Measurements from ENCODE around the gene SYNDIG1.
A peak's percentile ranks its signal among the peaks of the same experiment; 100 is the strongest.

Gene SYNDIG1

GRCh38 chr20:24658920-24659660 lies 189.7 kb downstream of the SYNDIG1 start:
- no peak for DNase-seq (ENCODE audit: low spot score)

DNA sequence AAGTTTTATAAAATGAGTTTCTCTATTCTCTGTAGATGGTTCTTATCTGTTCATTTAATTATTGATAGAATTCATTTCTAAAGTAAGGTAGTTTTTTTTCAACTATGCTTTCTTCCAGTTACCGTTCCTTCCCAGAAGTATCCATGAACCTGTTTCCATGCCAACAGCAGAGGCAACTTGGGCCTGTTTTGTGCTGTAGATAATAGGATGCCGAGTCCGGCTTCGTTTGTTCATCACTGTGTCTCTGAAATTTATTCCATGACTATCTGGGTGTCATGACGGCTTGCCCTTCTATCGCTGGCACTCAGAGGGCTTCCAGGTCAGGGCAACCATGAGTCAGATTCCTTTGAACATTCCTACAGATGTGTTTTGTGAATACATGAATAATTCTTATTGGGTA lies 190.4 kb downstream of the SYNDIG1 start:
- DNase-seq (ENCODE audit: low spot score): no peak

GRCh38 chr20:24660651-24661050 lies 191.2 kb downstream of the SYNDIG1 start:
- no peak for DNase-seq (ENCODE audit: low spot score)

GRCh38 chr20:24661255-24661654 lies 191.8 kb downstream of the SYNDIG1 start:
- DNase-seq (ENCODE audit: low spot score): no peak

DNA sequence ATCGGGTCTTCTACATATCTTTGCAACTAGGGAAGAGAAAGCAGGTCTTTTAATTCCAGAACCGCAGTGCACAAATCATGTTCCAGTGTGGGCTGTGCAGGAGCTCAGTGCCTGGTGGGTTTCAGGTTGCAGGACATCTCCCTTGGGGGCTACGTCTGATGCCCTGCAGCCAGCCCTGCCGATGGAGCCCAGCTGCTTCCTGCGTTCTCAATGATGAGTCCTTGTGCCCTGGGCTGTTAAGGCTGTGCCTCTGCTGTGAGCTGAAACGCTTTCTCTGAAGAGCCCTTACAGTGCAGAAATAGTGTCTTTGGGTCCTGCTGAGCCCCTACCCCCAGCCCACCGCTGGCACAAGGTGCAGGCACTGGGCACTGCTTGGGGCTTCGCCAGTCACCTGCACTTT lies 192.9 kb downstream of the SYNDIG1 start:
- DNase-seq (ENCODE audit: low spot score): no peak

DNA sequence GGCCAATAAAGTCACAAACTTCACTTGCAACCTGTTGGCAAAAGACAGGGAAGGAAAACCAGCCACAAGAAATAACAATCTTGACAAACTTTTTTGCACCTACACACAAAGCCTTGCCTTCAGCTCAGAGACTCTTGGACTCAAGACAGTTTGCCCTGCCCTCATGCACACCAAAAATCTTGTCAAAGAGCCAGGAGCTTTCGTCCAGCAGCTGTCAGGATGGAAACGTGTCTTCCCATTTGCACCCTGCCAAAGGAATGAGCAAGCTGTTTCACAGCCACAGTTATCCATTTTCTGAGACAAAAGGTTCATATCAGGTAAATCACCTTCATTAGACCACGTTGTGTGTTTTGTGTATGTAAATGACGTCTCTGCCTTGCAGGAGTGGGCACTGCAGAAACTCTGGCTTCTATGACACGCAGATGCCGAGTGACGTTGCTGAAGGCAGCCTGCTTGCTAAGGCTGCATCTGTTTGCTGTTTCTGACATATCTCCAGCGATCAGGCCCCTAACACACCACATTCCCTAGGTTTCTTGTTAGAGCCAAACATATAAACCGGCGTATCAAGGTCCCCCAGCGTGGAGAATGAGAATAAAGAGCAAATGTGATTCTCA lies 193.4 kb downstream of the SYNDIG1 start:
- DNase-seq (ENCODE audit: low spot score): no peak

DNA sequence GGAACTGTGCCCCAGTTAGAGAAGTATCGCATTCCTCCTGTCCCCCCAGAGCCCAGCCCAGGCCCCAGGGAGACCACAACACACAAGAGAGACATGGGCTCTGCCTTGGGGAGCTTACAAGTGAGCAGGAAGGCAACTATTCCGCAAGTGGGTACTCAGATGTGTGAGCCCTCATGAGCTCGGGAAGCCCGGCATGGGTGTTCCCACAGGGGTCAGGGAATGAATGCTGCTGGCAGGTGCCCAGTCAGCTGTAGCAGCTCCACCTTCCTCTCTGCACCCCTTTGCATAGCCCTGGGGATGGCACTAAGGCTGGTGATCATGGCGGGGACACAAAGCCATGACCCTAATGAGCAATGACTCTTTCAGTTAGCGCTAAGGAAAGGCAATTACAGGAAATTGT lies 194.1 kb downstream of the SYNDIG1 start:
- no peak for DNase-seq (ENCODE audit: low spot score)

DNA sequence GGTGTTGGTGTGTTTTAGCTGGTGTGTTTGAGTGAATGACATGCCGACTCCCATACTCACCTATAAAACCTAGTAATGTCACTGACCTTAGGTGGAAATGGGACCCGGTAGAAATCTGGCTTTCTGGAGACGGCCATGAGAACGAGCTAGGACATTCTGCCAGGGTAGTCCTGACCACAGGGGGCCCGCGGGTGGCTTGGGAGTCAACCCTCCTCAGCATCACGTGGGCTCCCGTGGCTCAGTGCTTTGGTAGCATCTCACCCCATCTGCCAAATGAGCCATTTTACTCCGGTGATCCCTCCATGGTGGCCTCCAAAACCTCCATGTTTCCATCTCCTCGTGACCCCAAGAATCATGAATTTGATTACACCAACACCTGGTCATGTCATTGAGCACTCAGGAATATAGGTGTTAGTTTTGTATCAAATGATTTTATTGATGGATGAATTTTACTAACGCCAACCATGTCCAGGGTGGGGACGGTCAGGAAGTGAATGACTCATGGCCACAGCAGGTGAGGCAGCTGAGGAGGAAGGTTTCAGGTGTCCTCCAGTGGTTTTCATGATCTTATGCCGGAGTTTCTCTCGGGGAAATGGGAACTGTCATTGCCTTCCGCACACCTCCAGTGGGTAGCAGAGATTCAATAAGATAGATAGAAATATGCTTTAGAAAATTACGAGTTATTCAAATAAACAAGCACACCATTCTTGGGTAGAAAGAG lies 195.0 kb downstream of the SYNDIG1 start:
- DNase-seq (ENCODE audit: low spot score): no peak

DNA sequence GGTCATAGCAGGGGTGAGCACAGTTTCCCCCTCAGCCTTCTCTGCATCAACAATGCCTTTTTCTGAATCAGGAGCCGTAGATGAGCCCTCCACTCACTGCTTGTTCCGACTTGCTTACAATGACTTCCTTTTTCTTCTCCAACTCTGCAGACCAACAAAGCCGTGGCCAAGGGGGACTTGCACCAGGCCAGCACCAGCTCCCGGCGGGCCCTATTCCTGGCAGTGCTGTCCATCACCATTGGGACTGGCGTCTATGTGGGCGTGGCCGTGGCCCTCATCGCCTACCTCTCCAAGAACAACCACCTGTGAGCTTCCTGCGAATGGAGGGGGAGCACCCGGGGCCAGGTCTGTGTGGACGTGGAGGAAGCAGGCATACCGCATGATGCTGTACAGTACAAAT lies 195.8 kb downstream of the SYNDIG1 start:
- no peak for DNase-seq (ENCODE audit: low spot score)

- no peak for DNase-seq (ENCODE audit: low spot score)
Measured at GRCh38 chr20:24665741-24666191, 196.3 kb downstream of the SYNDIG1 start.

DNA sequence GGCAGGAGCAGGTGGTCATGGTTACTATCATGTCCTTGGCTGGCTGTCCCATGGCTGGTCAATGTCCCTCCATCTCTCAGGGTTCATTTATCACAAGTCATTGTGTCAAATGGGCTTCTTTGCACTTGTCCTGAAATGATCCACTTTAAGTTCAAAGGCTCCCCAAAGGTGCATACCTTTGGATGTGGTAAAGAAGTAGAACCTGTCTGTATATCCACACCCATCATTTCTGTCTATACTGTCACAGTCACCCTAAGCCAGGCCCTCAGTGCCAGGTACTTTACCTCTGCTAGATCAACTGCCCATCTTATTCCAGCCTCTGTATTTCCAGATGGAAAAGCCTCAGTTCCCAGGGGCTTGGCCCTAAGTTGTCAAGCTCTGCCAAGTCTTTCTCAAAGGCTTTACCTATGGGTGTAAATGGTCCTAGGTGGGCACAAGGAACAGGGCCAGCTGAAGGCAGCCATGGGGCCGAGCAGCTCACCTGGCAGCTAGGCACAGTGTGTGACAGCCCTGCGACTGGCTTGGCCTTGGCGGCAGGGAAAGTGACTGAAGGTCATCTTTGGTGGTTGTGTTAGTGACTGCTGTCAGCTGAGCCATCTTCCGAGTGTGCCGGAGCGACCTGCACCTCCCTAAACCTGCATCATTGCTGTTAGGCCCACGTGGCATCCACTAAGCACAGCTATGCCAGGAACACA lies 198.4 kb downstream of the SYNDIG1 start:
- no peak for DNase-seq (ENCODE audit: low spot score)

- DNase-seq (ENCODE audit: low spot score): no peak
Measured at GRCh38 chr20:24668384-24668702, 198.9 kb downstream of the SYNDIG1 start.

GRCh38 chr20:24668791-24669190 lies 199.4 kb downstream of the SYNDIG1 start:
- DNase-seq (ENCODE audit: low spot score): no peak

- no peak for DNase-seq (ENCODE audit: low spot score)
Measured at GRCh38 chr20:24669701-24670100, 200.3 kb downstream of the SYNDIG1 start.

GRCh38 chr20:24670341-24670872 lies 201.0 kb downstream of the SYNDIG1 start:
- no peak for DNase-seq (ENCODE audit: low spot score)

- no peak for DNase-seq (ENCODE audit: low spot score)
Measured at GRCh38 chr20:24670981-24671380, 201.6 kb downstream of the SYNDIG1 start.

DNA sequence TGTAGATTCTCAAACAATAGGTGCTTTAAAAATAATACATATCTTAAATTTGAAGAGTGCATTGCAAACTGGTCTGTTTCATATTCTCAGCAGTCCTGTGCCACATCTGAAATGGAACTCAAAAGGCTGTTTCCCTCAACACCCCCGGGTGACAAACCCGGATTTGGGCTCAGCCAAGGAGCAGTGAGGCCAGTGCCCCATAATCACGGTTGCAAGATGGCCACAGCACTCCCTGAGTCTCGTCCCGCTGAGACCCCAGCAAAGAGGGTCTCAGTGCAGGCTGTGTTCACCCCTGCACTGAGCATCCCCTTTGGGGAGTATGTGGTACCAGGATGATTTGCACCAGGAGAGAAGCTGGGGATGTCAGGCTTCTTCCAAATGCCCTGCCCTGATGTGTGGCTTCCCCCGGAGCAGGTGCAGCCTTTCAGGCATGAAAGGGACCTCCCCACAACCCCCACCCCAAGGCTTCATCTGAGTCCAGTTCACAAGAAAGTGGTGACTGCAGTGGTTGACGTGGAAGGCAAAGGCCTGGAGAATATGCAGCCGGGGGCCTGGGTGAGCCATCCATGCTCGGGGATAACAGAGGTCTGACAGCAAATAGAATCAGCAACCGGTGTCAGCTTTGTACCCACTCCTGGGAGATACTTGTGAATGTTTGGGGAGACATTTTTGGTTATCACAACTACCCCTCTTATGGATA lies 202.9 kb downstream of the SYNDIG1 start:
- no peak for DNase-seq (ENCODE audit: low spot score)

DNA sequence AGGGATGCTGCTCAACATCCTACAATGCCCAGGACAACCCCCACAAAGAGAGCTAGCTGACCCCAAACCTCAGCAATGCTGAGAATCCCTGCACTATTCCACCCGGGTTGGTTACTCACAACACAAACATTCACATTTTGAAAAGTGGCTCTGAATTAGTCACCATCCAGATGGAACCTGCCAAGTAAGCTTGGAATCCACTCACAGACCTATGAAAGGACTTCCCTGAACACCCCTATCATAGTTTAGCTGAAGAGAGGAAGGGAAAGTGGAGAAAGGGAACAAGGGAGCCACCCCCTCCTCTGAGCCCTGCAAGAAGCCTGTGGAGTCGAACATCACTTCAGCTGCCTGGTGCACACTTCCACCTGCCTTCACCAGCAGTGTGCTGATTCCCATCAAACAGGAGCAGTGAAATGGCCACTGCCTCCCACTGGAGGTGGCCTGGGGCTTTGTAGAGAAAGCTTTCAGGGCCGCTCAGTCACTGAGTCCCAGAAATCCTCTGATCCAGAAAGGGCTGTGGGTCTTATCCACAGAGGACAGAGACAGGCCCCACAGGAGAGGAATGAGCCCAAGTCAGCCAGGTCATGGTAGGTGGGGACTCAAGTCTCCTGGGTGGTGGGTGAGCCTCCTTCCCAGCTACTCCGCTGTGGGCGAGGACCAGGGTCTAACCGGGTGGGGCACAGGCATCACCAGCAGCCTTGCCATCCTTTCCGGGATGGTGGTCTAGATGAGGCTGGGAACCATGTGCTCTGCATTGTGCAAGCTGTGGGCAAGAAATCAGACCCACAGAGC lies 203.7 kb downstream of the SYNDIG1 start:
- peak; percentile 47 for DNase-seq (ENCODE audit: low spot score)

DNA sequence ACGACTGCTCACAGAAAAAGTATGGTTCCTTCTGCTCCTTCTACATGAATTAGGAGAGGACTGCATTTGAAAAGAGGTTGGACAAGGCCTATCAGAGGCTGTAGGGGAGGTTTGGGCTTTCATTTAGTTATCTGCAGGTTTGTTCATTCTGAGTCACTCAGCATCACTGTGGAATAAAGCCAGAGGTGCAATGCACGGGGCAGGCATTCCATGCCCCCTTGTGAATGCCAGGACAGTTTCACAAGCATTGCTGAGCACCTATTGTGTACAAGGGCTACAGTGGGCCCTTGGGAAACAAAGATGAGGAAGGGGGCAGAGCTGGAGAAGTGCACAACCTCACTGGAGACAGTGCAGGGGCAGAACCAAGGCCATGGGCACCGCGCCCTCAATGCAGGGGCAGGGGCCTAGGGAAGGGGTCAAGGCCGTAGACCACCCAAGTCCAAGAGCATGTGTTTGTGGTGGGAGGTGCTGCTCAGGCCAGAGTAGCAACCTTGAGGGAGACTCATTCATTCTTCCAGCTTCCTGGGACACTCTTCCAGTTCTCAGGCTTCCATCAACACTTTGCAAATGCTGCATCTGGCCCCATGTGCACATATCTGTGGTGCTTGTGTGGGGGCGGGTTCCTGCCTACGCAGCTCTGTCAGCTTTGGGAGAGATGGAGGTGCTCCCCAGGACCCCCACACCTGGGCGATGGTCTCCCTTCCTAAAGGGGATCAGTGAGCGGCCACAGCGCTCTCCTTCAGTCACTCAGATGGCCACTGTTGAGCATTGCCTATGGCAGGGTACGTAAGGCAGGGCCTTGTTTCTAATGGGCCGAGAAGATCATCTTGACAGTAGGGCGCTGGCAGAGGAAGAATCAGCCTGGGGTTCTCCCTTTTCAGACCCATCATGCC lies 204.5 kb downstream of the SYNDIG1 start:
- DNase-seq (ENCODE audit: low spot score): no peak

Measured in RKO (cell line).